Lower lobe of right lung (tissue), 2 donors: Measurements from ENCODE around the gene TAS2R13. TPM values are rescaled to one million over a fixed set of nuclear protein-coding genes. Genes with fewer than 3 reads are reported as not detected.

Source experiments
- ATAC-seq, 2 donors: fragments of 200-7000 bp; cut with Tn5 transposase; one replicate each; pipeline ENCODE4 v1.9.1; 2020 to 2022; ENCODE audit warnings: mild to moderate bottlenecking in 2 of 2, moderate library complexity in 2 of 2
- DNase-seq: peaks from one replicate; pipeline ENCODE4 v3.0.0-alpha.2; 2020
- H3K27ac ChIP-seq: fragments of 200-600 bp; one replicate; pipeline ENCODE4 v1.8.0; 2022
- H3K27me3 ChIP-seq: fragments of 200-600 bp; one replicate; pipeline ENCODE4 v1.8.0; 2022; ENCODE audit warnings: low read depth
- H3K36me3 ChIP-seq: fragments of 200-600 bp; one replicate; pipeline ENCODE4 v1.8.0; 2022; ENCODE audit warnings: mild to moderate bottlenecking
- H3K4me1 ChIP-seq: fragments of 200-600 bp; one replicate; pipeline ENCODE4 v1.8.0; 2022
- H3K4me3 ChIP-seq: fragments of 200-600 bp; one replicate; pipeline ENCODE4 v1.8.0; 2022; ENCODE audit warnings: mild to moderate bottlenecking
- H3K9me3 ChIP-seq: fragments of 200-600 bp; one replicate; pipeline ENCODE4 v1.8.0; 2022
- intact Hi-C: fragments of 100-400 bp; cut with DNase I; formaldehyde crosslinking; loops from one replicate; pipeline ENCODE4 v1.11.0; 2022
- total RNA-seq: library from RNA; stranded (reverse); fragmentation: NEBNext Ultra II Directional; extraction: Animal tissue kit (Norgen Biotek cat#: 25700); gene quantifications from one replicate; pipeline ENCODE4 v1.2.1, GENCODE V29; 2021
- TF ChIP-seq, protein P1 (sequence below): fragments of 200-600 bp; IDR thresholded peaks from one replicate; pipeline ENCODE4 v1.8.0; 2022; ENCODE audit warnings: antibody characterized with exemption, mild to moderate bottlenecking
- donor health status: DM: no; HTN: yes; CAD: no; lungs with severe emphysema.

Gene TAS2R13
- total RNA-seq, 1 donor from 2014 or later = 0.92 TPM

DNA sequence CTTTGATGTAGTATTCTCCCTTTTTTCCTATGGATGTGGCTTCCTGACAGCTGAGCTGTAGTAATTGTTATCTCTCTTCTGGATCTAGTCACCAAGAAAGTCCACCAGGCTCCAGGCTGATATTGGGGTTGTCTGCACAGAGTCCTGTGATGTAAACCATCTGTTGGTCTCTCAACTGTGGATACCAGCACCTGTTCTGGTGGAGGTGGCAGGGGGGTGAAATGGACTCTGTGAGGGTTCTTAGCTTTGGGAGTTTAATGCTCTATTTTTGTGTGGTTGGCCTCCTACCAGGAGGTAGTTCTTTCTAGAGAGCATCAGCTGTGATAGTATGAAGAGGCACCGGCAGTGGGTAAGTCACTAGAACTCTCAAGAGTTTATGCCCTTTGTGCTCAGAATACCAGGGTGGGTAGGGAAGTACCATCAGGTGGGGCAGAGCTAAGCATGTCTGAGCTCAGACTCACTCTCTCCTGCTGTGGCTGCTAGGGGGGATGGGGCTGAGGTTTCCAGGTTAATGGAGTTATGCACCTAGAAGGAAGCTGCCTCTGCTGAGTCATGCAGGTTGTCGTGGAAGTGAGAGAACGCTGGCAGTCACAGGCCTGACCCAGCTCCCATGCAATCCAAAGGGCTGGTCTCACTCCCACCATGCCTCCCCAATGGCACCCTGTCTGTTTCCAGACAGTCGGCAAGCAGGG lies 32.7 kb upstream of the TAS2R13 start:
- Histone ChIP-seq H3K4me1 (no peaks in the 10 kb centered on the region), H3K9me3 (no peaks in the 10 kb centered on the region), H3K27ac (no peak overlapping the region), H3K36me3 (no peaks in the 10 kb centered on the region), H3K4me3 (no peak overlapping the region), H3K27me3 (no peaks in the 10 kb centered on the region)
- DNase-seq = no peak
- TF ChIP-seq, protein P1, sequence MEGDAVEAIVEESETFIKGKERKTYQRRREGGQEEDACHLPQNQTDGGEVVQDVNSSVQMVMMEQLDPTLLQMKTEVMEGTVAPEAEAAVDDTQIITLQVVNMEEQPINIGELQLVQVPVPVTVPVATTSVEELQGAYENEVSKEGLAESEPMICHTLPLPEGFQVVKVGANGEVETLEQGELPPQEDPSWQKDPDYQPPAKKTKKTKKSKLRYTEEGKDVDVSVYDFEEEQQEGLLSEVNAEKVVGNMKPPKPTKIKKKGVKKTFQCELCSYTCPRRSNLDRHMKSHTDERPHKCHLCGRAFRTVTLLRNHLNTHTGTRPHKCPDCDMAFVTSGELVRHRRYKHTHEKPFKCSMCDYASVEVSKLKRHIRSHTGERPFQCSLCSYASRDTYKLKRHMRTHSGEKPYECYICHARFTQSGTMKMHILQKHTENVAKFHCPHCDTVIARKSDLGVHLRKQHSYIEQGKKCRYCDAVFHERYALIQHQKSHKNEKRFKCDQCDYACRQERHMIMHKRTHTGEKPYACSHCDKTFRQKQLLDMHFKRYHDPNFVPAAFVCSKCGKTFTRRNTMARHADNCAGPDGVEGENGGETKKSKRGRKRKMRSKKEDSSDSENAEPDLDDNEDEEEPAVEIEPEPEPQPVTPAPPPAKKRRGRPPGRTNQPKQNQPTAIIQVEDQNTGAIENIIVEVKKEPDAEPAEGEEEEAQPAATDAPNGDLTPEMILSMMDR = no peak
- ATAC-seq = no peak
- intact Hi-C loops = no loop called here

DNA sequence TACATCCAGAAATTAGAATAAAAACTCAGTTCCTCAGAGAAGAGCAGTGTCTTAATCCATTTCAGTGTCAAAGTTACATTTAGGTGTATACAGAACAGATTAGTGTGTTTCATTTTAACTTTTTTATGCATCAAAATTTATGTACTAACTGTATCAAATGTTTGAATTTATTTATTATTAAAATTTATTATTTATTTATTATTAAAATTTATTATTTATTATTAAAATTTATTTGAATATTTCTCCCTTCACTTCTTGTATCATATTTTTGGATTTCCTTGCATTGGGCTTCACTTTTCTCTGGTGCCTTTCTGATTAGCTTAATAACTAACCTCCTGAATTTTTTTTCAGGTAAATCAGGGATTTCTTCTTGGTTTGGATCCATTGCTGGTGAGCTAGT lies 32.0 kb upstream of the TAS2R13 start:
- TF ChIP-seq, protein P1 = no peak
- DNase-seq = no peak
- Histone ChIP-seq H3K27ac (no peak overlapping the region), H3K9me3 (no peaks in the 10 kb centered on the region), H3K4me3 (no peak overlapping the region), H3K4me1 (no peaks in the 10 kb centered on the region), H3K36me3 (no peaks in the 10 kb centered on the region), H3K27me3 (no peaks in the 10 kb centered on the region)
- intact Hi-C loops = no loop called here
- ATAC-seq = no peak

DNA sequence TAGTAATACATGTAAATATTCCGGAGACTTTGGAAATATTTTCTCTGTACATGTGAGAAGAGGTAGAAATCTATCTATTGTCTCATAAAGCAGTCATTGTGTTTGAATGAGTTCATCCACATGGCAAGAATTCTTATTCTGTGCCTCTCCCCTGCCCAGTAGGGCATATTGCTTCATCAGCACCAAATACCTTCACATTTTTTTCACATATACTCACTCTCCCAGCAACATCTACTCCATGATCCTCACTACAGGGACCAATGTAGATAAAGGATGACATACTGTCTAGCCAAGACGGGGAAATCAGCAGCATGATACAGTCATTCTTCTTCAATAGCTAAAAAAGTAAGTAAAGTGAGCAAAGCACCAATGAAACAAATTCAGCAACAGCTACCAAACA lies 31.0 kb upstream of the TAS2R13 start:
- no peak for DNase-seq
- no peak for ATAC-seq
- intact Hi-C loops = no loop called here
- TF ChIP-seq, protein P1 = no peak
- H3K27me3 ChIP-seq = no peaks in the 10 kb centered on the region
- no peak overlapping the region for H3K27ac ChIP-seq
- no peak overlapping the region for H3K4me3 ChIP-seq
- H3K36me3 ChIP-seq = no peaks in the 10 kb centered on the region
- no peaks in the 10 kb centered on the region for H3K9me3 ChIP-seq
- no peaks in the 10 kb centered on the region for H3K4me1 ChIP-seq

DNA sequence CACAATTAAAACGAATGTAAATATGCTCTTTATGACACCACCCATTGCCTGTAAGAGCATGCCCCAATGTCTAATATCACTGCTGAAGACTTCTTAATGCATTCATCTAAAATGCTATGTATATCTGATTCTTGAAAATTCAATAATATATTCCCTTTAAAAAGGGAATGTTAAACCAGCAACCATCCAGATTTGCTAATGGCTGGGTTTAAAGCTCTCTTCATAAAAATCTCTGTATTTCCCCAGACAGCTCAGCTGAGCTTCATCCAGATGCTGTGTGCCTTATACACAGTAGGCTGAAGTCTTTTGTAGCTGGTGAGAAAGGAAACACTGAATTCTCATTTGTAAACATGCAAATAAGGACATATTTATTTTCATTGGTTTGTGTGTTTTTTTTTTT lies 29.8 kb upstream of the TAS2R13 start, which contains the start of gene TAS2R14:
Gene TAS2R14, minus strand, starts transcription at position 101 of the 400 bp plus-strand sequence. Its CDS starts 56 bp downstream, at position 45.
- TF ChIP-seq, protein P1 = no peak
- intact Hi-C loops = no loop called here

DNA sequence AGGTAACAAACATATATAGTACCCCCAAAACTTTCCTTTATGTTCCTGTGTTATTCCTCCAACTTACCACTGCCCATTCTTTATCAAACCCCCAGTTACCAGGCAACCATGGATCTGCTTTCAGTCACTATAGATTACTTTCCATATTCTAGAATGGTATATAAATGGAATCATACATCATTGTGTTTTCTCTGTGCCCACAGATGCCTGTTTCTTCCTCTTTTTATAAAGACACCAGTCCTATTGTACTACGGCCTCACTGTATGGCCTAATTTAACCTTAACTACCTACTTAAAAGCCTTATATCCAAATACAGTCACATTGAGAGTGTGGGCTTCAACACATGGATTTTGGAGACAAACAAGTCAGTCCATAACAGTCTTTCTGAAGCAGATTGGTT lies 27.1 kb upstream of the TAS2R13 start:
- Histone ChIP-seq H3K4me1 (no peaks in the 10 kb centered on the region), H3K4me3 (no peak overlapping the region), H3K36me3 (no peaks in the 10 kb centered on the region), H3K27ac (no peak overlapping the region), H3K27me3 (no peaks in the 10 kb centered on the region), H3K9me3 (no peaks in the 10 kb centered on the region)
- TF ChIP-seq, protein P1 = no peak
- ATAC-seq (no peak), DNase-seq (no peak)
- intact Hi-C loops = no loop called here

More for the DNA sequence above, 29.8 kb upstream of the TAS2R13 start, which contains the start of gene TAS2R14:
- H3K27ac ChIP-seq = no peak within 1 kb of the TSS
- DNase-seq (no peak), ATAC-seq (no peak)
- no peaks in the 10 kb centered on the region for H3K9me3 ChIP-seq
- no peaks in the 10 kb centered on the region for H3K36me3 ChIP-seq
- H3K4me1 ChIP-seq = no peaks in the 10 kb centered on the region
- H3K4me3 ChIP-seq = no peak within 1 kb of the TSS
- H3K27me3 ChIP-seq = no peaks in the 10 kb centered on the region
